HG02759 (cell line): ENCODE measurements around the gene SERPINB10.

Experiments
- ATAC-seq: cut with Tn5 transposase; IDR thresholded peaks from one replicate; pipeline ENCODE4 v1.9.1; 2021; ENCODE audit warnings: mild to moderate bottlenecking, moderate library complexity; ENCODE audit not compliant: unreplicated experiment

Gene SERPINB10, protein sequence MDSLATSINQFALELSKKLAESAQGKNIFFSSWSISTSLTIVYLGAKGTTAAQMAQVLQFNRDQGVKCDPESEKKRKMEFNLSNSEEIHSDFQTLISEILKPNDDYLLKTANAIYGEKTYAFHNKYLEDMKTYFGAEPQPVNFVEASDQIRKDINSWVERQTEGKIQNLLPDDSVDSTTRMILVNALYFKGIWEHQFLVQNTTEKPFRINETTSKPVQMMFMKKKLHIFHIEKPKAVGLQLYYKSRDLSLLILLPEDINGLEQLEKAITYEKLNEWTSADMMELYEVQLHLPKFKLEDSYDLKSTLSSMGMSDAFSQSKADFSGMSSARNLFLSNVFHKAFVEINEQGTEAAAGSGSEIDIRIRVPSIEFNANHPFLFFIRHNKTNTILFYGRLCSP

DNA sequence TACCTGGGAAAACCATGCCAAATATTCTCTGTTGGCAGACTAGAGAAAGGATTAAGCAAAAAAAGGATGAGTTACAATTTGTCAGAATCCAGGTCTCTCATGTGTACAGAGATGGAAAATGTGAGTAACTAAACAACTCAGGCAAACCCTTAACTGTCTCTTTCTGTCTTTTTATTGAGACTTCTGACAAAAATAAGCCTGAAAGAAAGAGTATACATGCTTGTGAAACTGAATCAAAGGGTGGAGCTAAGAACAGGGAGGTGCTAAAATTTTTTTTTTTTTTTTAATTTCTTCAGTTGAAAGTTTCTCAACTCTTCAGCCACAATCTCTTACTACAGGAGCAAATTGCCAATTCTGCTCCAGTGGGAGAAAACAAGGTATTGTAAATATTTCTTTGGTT lies at the start of gene SERPINB10:
SERPINB10 (plus strand) TSS at position 295 of the 400 bp plus-strand sequence. CDS start 7,553 bp downstream, outside the sequence.
- peak; percentile 54 for ATAC-seq

DNA sequence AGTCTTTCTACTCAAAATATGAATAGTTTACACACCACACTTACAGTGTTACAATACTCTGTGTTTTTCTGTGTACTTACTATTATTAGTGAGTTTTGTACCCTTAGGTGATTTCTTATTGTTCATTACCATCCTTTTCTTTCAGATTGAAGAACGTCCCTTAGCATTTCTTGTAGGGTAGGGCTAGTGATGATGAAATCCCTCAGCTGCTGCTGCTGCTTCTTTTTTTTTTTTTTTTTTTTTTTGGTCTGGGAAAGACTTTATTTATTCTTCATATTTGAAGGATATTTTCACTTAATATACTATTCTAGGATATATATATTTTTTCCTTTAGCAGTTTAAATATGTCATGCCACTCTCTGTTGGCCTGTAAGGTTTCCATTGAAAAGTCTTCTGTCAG lies 49.3 kb upstream of the SERPINB10 start:
- ATAC-seq, result no peak

DNA sequence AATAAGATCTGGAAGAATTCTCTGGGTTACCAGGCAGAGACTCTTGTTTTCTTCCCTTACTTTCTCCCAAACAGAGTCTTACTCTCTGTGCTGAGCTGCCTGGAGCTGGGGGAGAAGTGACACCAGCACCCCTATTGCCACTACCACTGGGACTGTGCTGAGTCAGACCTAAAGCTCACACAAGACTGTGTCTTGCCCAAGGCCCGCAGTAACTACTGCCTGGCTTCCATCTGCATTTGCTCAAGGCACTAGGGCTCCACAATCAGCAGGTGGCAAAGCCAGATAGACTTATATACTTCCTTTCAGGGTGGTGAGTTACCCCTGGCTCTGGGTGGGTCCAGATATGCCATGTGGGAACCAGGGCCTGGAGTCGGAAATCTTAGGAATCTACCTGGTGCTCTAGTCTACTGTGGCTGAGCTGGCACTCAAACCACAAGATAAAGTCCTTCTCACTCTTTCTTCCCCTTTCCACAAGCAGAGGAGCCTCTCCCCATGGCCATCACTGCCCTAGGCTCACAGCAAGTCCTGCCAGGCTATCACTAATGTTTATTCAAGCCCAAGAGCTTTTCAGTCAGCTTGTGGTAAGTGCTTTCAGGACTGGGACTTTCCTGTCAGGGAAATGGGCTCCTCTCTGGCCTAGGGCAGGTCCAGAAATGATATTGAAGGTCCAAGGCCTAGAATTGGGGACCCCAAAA lies 47.8 kb upstream of the SERPINB10 start:
- no peak for ATAC-seq

DNA sequence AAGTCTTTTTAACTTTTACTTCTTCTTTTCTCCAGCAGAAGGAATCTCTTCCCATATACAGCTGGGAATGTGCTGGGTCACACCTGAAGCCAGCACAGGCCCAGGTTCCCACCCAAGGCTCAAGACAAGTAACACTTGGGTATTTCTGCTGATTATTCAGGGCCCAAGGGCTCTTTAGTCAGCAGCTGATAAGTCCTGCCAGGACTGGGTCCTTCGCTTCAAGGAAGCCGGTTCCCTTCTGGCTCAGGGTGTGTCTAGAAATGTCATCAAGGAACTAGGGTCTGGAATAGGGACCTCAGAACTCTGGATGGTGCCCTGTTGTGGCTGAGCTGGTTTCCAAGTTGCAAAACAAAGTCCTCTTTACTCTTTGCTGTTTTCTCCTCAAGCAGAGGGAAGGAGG lies 47.2 kb upstream of the SERPINB10 start:
- no peak for ATAC-seq

DNA sequence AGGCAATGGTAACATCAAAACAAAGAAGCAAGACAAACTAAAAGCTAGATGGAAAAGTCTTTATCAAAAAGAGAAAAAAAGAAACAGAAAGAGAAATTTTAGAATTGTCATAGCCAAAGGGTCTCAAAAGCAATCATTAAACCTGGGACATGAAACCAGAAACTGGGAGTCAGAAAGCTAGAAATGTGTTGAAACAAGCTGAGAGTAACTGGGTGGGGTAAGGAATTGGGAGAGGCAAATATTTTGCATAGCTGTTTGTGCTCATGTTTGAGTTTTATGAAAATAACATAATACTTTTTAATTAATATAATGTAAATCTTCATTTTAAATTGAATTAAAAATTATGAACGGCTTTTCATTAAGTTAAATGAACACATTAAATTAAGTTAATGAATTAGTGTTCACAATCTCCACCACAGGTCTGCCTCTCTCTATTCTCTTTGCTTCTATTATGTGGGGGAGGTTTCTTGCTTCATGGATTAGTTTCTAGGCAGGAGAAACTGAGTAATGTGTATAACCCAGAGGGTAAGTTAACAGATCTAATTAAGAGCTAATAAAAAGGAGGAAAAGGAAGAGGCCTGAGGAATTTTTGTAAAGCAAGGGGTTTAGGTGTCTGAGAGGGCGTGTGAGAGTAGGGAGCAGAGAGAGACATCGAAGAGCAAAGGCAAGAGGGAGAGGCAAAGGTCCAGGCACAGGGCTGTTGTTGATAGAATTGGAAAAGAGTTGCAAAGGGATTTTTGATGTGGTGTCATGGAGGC lies 40.2 kb upstream of the SERPINB10 start:
- no peak for ATAC-seq

DNA sequence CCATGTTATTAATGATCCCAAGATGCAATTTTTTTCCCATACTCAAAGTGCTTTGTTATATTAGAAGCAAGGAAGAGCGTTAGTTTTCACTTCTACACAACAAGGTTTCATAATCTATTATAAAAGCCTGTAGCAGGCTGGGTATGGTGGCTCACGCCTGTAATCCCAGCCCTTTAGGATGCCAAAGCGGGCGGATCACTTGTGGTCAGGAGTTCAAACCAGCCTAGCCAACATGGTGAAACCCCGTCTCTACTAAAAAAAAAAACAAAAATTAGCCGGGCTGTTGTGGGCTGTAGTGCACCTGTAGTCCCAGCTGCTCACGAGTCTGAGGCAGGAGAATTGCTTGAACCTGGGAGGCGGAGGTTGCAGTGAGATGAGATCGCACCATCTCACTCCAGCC lies 39.2 kb upstream of the SERPINB10 start:
- no peak for ATAC-seq

DNA sequence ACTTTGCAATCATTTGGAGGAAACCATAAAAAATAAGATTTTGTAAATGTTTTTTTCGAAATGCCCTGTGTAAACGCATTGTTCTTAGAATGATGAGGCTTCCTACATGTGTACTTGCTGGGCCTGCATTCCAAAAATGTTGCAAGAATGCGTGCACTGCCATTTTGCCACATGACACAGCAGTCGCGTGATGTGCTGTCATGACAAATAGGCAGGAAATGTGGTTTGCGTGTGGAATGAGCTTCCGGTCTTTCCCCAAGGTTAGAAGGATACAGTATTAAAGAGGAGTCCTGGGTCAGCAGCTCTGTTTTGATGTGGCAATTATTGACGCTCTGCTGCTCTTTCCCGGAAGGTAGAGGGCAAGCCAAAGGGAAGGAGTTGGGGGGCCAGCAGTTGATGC lies 38.4 kb upstream of the SERPINB10 start:
- ATAC-seq, result no peak

DNA sequence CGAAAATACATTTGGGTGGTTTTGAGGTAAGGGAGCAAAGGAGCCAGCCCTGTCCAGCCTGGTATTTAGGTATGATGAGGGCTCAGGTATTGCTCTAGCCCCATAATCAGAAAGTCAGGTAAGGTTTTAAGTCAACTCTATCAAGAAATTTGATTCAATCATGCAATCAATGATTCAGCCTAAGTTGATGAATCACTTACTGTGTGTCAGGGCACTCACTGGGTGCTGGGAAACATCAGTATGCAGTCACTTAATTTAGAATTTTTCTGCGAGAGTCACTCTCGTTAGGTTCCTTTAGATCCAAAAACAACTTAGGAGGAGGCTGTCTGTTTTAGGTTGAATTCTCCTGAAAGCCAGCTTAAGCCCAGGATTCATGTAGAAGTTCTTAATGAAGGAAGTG lies 37.9 kb upstream of the SERPINB10 start:
- ATAC-seq, result no peak

DNA sequence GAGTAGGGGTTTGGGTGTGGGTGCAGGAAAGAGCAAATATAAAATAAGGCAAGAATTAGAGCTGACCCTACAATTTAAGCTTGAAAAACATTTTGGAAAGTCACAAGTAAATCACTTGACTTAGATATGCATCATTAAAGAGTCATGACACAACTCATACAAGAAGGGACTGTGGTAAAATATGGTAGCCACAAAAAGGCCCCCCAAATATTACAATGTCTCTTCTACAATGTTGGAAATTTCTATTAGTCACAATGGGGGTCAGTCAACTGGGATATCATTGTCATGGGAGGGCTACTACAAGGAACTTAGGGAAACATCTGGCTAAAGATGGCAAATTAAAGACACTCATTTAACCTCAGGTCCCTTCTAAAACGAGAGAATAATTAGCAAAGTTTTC lies 35.9 kb upstream of the SERPINB10 start:
- no peak for ATAC-seq

DNA sequence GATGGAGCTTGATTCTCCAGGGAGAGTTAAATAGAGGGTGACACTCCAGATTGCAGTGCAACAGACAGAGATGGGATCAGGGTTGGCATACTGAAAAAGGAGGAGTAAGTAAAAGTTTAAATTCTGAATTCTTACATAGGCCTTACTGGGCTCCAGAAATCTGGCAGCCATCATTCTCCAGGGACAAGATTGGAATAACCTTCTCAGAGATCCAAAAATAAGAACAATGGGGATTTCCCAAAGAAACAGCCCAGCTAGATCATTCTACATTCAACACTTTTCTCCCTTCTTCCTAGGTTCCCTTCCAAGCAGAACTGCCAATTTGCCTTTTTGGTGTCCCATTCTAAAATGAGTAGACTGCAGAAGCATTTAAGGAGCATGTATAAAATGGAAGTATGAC lies 35.2 kb upstream of the SERPINB10 start:
- ATAC-seq, result no peak

DNA sequence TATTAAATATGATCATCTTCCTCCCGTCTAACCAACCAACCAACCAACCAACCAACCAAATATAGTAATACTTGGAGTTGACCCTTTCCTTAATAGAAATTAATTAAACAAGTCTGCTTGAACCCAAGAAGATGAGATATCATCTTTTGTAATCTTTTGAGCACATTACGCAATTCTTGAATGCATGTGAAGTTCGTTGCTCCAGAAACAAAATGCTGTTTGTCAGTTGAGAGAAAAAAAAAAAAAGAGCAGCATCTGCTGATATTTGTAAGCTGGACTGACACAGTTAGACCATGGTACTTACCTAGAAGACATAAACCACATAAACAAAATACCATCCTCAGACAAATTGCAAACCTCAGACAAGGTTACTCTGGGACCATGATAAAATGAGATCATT lies 29.4 kb upstream of the SERPINB10 start:
- no peak for ATAC-seq

DNA sequence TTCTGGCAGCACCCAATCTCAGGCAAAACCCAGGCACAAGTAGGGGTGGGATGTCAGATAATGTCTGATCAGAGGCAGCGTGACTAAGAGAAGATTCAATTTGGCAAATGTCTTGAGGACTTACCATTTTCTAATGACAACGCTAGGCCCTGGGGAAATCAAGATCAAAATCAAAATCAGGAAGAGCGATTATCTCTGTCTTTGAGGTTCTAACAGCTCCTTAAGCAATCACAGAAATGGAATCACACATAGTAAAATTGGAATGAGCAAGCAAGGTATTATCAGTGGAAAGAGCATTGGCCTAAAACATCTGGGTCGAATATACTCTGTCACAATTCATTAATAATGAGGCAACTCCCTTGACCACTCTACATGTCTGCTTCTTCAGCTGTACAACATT lies 28.8 kb upstream of the SERPINB10 start:
- ATAC-seq, result no peak

DNA sequence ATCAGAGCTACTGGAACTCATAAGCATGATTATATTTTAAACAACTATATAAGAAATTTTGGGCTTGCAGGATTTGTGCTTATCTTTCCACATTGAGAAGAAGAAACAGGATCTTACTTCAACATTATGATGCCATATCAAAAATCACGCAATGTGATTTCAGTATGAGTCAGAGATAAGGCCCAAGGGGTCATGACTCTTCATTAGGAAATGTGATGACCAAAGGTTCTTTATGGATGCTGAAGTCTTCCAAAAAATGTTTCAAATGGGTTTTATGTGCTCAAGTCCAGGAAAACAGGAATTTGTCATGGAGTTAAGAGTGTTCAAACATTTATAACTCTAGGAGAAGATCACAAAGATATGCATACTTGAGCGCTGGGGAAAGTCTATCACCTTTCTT lies 28.0 kb upstream of the SERPINB10 start:
- no peak for ATAC-seq

DNA sequence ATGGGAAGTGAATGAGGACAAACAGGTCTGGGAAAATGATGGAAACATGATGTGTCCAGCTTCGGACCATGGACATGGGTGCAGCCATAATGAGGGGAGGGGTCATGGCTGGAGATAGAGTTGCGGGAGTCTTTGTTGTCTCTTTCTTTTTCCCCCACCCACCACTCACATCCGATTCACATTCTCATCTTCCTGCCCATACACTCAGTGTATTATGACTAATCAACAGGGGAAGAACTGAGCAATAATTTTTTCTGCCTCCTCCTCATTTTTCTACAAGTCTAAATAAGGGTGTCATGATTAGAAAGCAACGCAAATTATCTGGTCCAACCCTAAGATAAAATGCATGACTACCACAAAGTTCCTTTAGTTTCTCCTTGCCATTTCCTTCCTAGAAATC lies 25.9 kb upstream of the SERPINB10 start:
- no peak for ATAC-seq

DNA sequence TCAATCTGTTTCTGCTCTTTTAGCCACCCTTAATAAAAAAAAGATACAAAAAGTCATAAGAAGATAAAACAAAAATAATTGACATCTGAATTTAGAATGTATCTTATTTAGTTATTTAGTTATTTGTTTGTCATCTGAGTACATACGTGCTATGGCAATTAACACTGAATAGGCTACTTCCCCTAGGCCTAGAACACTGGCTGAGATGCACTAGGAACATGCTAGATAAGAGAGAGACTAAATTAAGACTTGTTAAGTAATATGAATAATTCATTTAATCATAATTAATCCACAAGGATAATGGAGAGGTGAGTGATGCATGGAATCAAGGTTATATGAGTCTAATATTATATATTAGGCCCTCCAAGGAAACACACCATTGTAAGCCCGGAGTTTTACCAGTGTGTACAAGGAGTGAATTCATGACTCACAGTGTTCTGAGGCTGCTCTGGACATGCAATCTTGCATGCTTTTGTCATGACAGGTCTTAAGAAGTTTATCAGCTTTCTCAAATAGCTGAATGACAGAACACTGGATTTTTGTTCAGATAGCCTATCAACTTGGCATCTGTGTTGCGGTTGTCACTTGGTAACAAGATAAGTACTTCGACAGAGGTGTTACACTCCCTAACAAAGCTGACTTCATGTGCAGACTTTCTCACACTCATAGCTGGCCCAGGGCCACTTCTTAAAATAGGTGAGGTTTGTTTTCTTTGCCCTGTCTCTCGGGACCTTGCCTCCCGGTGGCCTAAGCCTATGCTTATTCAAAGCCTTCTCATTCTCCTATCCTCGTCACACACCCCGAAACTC lies 25.2 kb upstream of the SERPINB10 start:
- no peak for ATAC-seq

DNA sequence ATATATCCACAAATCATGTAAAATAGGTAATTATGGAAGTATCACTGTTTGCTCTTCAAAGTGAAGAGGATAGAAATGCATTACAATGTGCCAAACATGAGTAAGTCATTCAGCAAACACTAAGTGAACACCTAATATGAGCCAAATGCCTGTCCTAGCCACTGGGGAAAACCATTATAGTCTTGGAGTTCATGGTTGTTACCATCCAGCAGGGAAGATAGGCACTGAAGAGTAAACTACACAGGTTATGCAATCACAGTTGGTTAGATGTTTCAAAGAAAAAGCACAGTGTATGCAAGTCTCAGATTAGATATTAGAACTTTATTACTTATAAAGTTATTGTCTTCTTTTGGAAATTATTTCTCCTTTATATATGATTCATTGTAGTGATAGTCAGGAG lies 24.1 kb upstream of the SERPINB10 start:
- ATAC-seq, result no peak

DNA sequence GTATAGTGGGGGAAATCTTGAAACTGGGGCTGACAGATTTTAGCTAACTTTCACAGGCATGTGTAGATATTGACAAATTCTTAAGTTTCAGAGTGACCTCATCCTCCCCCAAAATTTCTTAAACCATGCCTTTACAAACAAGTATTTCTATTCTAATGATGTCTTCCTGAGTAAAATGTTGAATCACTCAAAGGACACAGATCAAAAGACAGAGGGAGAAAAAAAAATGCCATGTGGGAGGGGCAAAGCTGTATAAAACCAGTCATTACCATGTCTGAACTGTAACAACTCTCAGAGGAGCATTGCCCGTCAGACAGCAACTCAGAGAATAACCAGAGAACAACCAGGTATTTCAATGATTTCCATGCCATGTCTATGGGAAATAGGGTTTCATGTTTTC lies 20.3 kb upstream of the SERPINB10 start, which contains the start of gene SERPINB2:
SERPINB2 (plus strand) TSS at position 282 of the 400 bp plus-strand sequence. CDS start 3,740 bp downstream, outside the sequence.
- ATAC-seq, result no peak

DNA sequence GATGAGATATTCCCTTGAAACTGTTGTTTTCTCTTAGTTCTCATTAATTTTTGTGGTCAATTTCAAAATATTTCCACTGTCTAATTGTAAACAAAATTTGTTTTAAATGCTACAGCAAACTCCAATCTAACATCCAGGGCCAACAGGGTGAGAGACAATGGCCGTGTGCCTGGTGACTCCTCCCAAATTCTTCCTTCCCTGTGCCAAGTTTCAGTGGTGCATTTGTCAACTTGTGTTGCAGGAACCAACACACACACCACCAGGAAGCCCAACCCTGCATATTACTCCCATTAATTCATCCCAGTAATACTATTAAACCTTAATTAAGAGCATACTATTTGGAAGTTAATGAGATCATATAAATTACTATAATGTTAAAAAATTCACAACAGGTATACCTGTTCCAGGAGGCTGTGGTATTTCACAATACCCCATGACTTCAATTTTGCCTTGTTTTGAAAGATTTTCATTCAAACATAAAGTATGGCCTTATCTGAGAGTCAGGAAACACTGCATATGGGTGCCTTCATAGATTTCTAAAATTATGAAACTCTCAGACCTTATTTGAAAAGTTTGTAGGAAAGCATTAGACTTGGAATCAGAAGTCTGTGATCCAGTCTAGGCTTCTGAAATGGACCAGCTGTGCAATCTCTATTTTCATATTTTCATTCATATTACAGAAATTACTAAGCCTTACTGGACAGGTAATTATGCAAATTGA lies 19.1 kb upstream of the SERPINB10 start:
- ATAC-seq, result no peak

DNA sequence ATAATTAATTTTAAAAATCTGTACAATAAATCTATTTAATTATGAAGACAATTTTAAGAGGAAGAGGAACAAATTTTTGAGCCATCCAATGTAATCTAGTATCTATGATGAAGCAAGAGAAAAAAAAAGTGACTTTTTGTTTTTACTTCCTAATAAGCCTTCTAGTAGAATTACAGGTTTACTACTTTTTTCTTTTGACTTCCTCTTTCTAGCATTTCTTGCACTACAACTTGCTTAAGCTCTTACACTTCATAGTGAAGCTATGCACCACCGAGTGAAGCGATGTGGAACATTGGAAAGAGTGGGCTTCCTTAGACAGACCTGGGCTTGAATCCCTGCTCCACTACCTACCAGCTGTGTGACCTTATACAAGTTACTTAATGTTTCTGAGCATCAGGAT lies 18.1 kb upstream of the SERPINB10 start:
- no peak for ATAC-seq
